Keratinocyte (primary cell): ENCODE data around the gene PRKCE. TPM values are rescaled to one million over a fixed set of nuclear protein-coding genes. Genes with fewer than 3 reads are reported as not detected.

ENCODE experiments used
- DNase-seq: peaks from one replicate; pipeline ENCODE4 v3.0.0-alpha.2; 2011; ENCODE audit warnings: low read depth, missing footprints, low spot score
- FAIRE-seq: peaks from 2 replicates; lab custom pipeline; 2011; peaks lifted over from hg19 to GRCh38; lab: Jason Lieb, UNC
- H2AFZ ChIP-seq: 2 replicates; pipeline ENCODE4 v1.6.0; 2012; ENCODE audit warnings: low read length, control low read depth, inconsistent platforms; ENCODE audit not compliant: control insufficient read depth
- H3K27ac ChIP-seq: 2 replicates; pipeline ENCODE4 v1.5.1; 2011; ENCODE audit warnings: low read length; ENCODE audit not compliant: control insufficient read depth, insufficient read depth
- H3K27me3 ChIP-seq: 3 replicates; pipeline ENCODE4 v1.6.0; 2011; ENCODE audit warnings: low read length; ENCODE audit not compliant: control insufficient read depth, insufficient read depth; ENCODE audit errors: extremely low read depth
- H3K36me3 ChIP-seq, 2 experiments: 2 replicates in 1 of 2; 3 replicates in 1 of 2; pipeline ENCODE4 v1.5.1; 2011; ENCODE audit warnings: low read length in 2 of 2, mild to moderate bottlenecking in 1 of 2; ENCODE audit not compliant: control insufficient read depth in 2 of 2, insufficient read depth in 2 of 2; ENCODE audit errors: extremely low read depth in 1 of 2
- H3K4me1 ChIP-seq: 3 replicates; pipeline ENCODE4 v1.5.1; 2011; ENCODE audit warnings: low read length; ENCODE audit not compliant: control insufficient read depth, insufficient read depth; ENCODE audit errors: extremely low read depth
- H3K4me2 ChIP-seq: 3 replicates; pipeline ENCODE4 v1.6.0; 2011; ENCODE audit warnings: low read depth, low read length; ENCODE audit not compliant: control insufficient read depth, insufficient read depth; ENCODE audit errors: extremely low read depth
- H3K4me3 ChIP-seq, 3 experiments: fragments of 200-600 bp in 1 of 3; sonication (generic) in 1 of 3; 2 replicates in 2 of 3; 3 replicates in 1 of 3; pipeline ENCODE4 v1.5.1; 2011 to 2016; ENCODE audit warnings: low read length in 3 of 3, mild to moderate bottlenecking in 3 of 3, control low read depth in 2 of 3, inconsistent platforms in 1 of 3, low read depth in 1 of 3, mixed read lengths in 1 of 3, mixed run types in 1 of 3, moderate library complexity in 1 of 3; ENCODE audit not compliant: control insufficient read depth in 2 of 3, insufficient read depth in 2 of 3; ENCODE audit errors: extremely low read depth in 1 of 3
- H3K79me2 ChIP-seq: 2 replicates; pipeline ENCODE4 v1.6.0; 2012; ENCODE audit warnings: low read length; ENCODE audit not compliant: control insufficient read depth, insufficient read depth
- H3K9ac ChIP-seq: 3 replicates; pipeline ENCODE4 v1.6.0; 2011; ENCODE audit warnings: low read length; ENCODE audit not compliant: control insufficient read depth, insufficient read depth; ENCODE audit errors: extremely low read depth
- H3K9me1 ChIP-seq: 3 replicates; pipeline ENCODE4 v1.6.0; 2011; ENCODE audit warnings: low read length; ENCODE audit not compliant: control insufficient read depth, insufficient read depth; ENCODE audit errors: extremely low read depth
- H3K9me3 ChIP-seq: 2 replicates; pipeline ENCODE4 v1.5.1; 2012; ENCODE audit warnings: low read depth, low read length; ENCODE audit not compliant: control insufficient read depth
- H4K20me1 ChIP-seq: 3 replicates; pipeline ENCODE4 v1.6.0; 2011; ENCODE audit warnings: low read length; ENCODE audit not compliant: control insufficient read depth, insufficient read depth; ENCODE audit errors: extremely low read depth
- EZH2 ChIP-seq: IDR thresholded peaks from one replicate; pipeline ENCODE4 v1.6.1; 2012; ENCODE audit warnings: inconsistent platforms, mild to moderate bottlenecking, low read length, moderate library complexity
- dilution Hi-C: fragments of 300-500 bp; cut with MboI; formaldehyde crosslinking; loops from one replicate; pipeline ENCODE4 v1.7.0; 2020; ENCODE audit warnings: low sequenced_read_pairs; ENCODE audit not compliant: extremely low pct_ligation_motif_present
- polyA plus RNA-seq, 5 experiments: library from polyadenylated mRNA; depleted of rRNA in 3 of 5; stranded (reverse) in 3 of 5; stranded (forward) in 1 of 5; unstranded in 1 of 5; fragments of >200 nt; gene quantifications; 1 replicate in 1 of 5; 2 replicates in 3 of 5; 3 replicates in 1 of 5; pipeline versions ENCODE4 v1.2.1 to v1.2.3, GENCODE V29; 2011 to 2012; ENCODE audit warnings: missing spikeins in 2 of 5, low read depth in 1 of 5, low replicate concordance in 1 of 5
- TF ChIP-seq, protein P1 (sequence below), 3 experiments: IDR thresholded peaks in 1 of 3; conservative IDR thresholded peaks in 1 of 3; optimal IDR thresholded peaks in 1 of 3; 2 replicates in 2 of 3; 3 replicates in 1 of 3; pipeline versions ENCODE3 to v1.5.1; 2011; ENCODE audit warnings: low read length in 3 of 3, mild to moderate bottlenecking in 3 of 3, moderate library complexity in 2 of 3, control low read depth in 1 of 3, inconsistent platforms in 1 of 3; ENCODE audit not compliant: insufficient read depth in 2 of 3; ENCODE audit errors: extremely low read depth in 1 of 3

PRKCE gene
- polyA plus RNA-seq, 1 donor (not counting 4 experiments of a cell fraction or from before 2014, with no cell fraction given): 2.0 TPM

DNA sequence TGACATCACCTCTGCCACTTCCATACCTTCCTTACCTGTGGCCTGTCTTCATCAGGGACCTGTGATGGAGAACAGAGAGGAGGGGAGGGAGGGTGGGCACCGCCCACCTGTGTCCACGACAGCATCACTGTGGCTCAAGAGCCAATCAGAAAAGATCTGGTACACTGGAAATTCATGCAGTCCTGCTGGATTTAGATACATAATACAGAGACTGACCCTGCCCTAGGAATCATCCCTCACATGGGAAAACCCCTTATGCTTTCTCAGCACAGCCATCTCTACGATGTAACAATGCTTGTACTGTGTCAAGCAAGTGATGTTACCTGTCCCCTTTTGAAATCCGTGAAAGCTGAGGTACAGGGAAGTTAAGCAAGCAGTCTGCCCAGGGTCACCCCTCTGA is 500.1 kb downstream of the PRKCE start:
- Histone ChIP-seq H3K4me1 (peaks cover 11% of the 10 kb centered on the region), H3K36me3 (no peaks in the 10 kb centered on the region), H3K4me3 (no peak overlapping the region), H3K9ac (no peak overlapping the region), H3K27me3 (no peaks in the 10 kb centered on the region), H4K20me1 (no peaks in the 10 kb centered on the region), H3K4me2 (no peak overlapping the region), H3K79me2 (no peaks in the 10 kb centered on the region), H3K9me3 (no peaks in the 10 kb centered on the region), H2AFZ (no peak overlapping the region), H3K27ac (no peak overlapping the region), H3K9me1 (no peaks in the 10 kb centered on the region)
- TF ChIP-seq EZH2: no peak
- TF ChIP-seq, protein P1, sequence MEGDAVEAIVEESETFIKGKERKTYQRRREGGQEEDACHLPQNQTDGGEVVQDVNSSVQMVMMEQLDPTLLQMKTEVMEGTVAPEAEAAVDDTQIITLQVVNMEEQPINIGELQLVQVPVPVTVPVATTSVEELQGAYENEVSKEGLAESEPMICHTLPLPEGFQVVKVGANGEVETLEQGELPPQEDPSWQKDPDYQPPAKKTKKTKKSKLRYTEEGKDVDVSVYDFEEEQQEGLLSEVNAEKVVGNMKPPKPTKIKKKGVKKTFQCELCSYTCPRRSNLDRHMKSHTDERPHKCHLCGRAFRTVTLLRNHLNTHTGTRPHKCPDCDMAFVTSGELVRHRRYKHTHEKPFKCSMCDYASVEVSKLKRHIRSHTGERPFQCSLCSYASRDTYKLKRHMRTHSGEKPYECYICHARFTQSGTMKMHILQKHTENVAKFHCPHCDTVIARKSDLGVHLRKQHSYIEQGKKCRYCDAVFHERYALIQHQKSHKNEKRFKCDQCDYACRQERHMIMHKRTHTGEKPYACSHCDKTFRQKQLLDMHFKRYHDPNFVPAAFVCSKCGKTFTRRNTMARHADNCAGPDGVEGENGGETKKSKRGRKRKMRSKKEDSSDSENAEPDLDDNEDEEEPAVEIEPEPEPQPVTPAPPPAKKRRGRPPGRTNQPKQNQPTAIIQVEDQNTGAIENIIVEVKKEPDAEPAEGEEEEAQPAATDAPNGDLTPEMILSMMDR (optimal IDR thresholded peaks at IDR 0.05 in 1 of 3, IDR thresholded peaks at IDR 0.05 in 1 of 3, conservative IDR thresholded peaks at IDR 0.05 in 1 of 3; ENCODE audit: extremely low read depth in 1 of 3, insufficient read depth in 2 of 3, low read length in 3 of 3): no peak
- DNase-seq (no peak), FAIRE-seq (no peak)
- dilution Hi-C loops: no loop called here

DNA sequence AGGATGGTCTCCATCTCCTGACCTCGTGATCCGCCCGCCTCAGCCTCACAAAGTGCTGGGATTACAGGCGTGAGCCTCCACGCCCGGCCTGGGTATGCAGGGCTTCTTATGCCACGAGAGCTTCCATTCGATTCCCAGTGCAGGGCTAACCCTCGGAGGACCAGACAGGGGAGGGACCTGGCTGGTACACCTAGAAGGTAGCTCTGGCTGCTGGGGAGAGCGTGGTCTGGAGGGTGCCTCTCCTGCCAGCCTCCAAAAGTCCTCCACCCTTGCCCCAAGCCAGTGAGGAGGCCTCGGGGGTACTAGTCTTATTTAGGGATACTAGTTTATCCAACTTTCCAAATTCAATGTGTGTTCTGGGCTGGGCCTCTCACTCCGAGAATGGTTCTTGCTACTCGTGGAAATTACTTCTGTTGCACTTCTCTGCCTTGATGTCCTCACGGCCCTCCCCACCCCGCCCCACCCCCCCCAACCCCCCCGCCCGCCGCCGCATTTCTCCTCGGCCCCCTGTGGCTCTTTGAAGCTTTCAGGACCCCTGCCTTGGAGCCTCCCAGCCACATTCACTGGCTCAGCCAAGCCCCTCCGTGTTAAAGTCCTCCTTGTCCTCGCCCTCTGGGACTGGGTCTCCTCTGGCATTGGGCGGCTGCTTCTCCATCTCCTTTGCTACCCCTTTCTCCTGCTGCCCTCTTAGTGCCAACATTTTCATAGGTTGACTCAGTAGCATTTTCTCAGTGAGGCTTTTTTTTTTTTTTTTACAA is 502.7 kb downstream of the PRKCE start:
- TF ChIP-seq EZH2: no peak
- TF ChIP-seq, protein P1 (optimal IDR thresholded peaks at IDR 0.05 in 1 of 3, IDR thresholded peaks at IDR 0.05 in 1 of 3, conservative IDR thresholded peaks at IDR 0.05 in 1 of 3; ENCODE audit: extremely low read depth in 1 of 3, insufficient read depth in 2 of 3, low read length in 3 of 3): no peak
- FAIRE-seq: no peak
- dilution Hi-C loops: no loop called here

More for the DNA sequence above, 502.7 kb downstream of the PRKCE start:
- Histone ChIP-seq H4K20me1 (no peaks in the 10 kb centered on the region), H3K9me1 (no peaks in the 10 kb centered on the region), H3K4me1 (peaks cover 13% of the 10 kb centered on the region), H3K4me2 (no peak overlapping the region), H3K27me3 (no peaks in the 10 kb centered on the region), H3K36me3 (no peaks in the 10 kb centered on the region), H3K9ac (no peak overlapping the region), H3K4me3 (no peak overlapping the region), H2AFZ (no peak overlapping the region), H3K79me2 (no peaks in the 10 kb centered on the region), H3K27ac (no peak overlapping the region), H3K9me3 (no peaks in the 10 kb centered on the region)
- no peak for DNase-seq
